Transverse colon (tissue), 3 donors: ENCODE data around the gene PBX3.

ENCODE experiments used
- POLR2A ChIP-seq: fragments of 450-650 bp; IDR thresholded peaks from one replicate; pipeline ENCODE4 v1.6.1; 2016; ENCODE audit warnings: antibody characterized with exemption, mild to moderate bottlenecking, moderate library complexity
- TF ChIP-seq, protein P1 (sequence below), 5 experiments: fragments of 200-600 bp in 3 of 5; fragments of 450-650 bp in 2 of 5; sonication (generic) in 3 of 5; IDR thresholded peaks; 1 replicate in 2 of 5; 2 replicates in 3 of 5; pipeline ENCODE4 v1.5.1; 2016 to 2017; ENCODE audit warnings: antibody characterized with exemption in 5 of 5, inconsistent platforms in 3 of 5, mild to moderate bottlenecking in 2 of 5, moderate library complexity in 1 of 5

GRCh38 chr9:125763394-125763801 is 16.2 kb downstream of the PBX3 start:
- TF ChIP-seq, protein P1, sequence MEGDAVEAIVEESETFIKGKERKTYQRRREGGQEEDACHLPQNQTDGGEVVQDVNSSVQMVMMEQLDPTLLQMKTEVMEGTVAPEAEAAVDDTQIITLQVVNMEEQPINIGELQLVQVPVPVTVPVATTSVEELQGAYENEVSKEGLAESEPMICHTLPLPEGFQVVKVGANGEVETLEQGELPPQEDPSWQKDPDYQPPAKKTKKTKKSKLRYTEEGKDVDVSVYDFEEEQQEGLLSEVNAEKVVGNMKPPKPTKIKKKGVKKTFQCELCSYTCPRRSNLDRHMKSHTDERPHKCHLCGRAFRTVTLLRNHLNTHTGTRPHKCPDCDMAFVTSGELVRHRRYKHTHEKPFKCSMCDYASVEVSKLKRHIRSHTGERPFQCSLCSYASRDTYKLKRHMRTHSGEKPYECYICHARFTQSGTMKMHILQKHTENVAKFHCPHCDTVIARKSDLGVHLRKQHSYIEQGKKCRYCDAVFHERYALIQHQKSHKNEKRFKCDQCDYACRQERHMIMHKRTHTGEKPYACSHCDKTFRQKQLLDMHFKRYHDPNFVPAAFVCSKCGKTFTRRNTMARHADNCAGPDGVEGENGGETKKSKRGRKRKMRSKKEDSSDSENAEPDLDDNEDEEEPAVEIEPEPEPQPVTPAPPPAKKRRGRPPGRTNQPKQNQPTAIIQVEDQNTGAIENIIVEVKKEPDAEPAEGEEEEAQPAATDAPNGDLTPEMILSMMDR (IDR thresholded peaks at IDR 0.05), result no peak
- TF ChIP-seq POLR2A, result no peak
